HEK293 (cell line): Measurements from ENCODE around the gene DHX40.

Experiments used
- CTCF ChIP-seq: fragments of 450-650 bp; formaldehyde crosslinking; IDR thresholded peaks from 2 replicates; pipeline ENCODE4 v1.5.1; 2016; ENCODE audit warnings: missing biosample characterization, missing genetic modification characterization
- KLF1 ChIP-seq: fragments of 450-650 bp; formaldehyde crosslinking; IDR thresholded peaks from 2 replicates; pipeline ENCODE4 v1.5.1; 2016; ENCODE audit warnings: missing biosample characterization, missing genetic modification characterization
- KLF16 ChIP-seq: fragments of 450-650 bp; formaldehyde crosslinking; IDR thresholded peaks from 2 replicates; pipeline ENCODE4 v1.5.1; 2017; ENCODE audit warnings: missing biosample characterization, missing genetic modification characterization
- PRDM1 ChIP-seq: fragments of 450-650 bp; formaldehyde crosslinking; IDR thresholded peaks from 2 replicates; pipeline ENCODE4; 2016; ENCODE audit warnings: missing biosample characterization, missing genetic modification characterization
- RBAK ChIP-seq: fragments of 450-650 bp; formaldehyde crosslinking; IDR thresholded peaks from 2 replicates; pipeline ENCODE4 v1.5.1; 2016; ENCODE audit warnings: missing biosample characterization, missing genetic modification characterization
- TSHZ1 ChIP-seq: fragments of 450-650 bp; formaldehyde crosslinking; IDR thresholded peaks from 2 replicates; pipeline ENCODE4 v1.5.1; 2016; ENCODE audit warnings: missing biosample characterization, missing genetic modification characterization, borderline replicate concordance
- ZEB2 ChIP-seq: fragments of 450-650 bp; formaldehyde crosslinking; IDR thresholded peaks from 2 replicates; pipeline ENCODE4 v1.5.1; 2016; ENCODE audit warnings: missing biosample characterization, missing genetic modification characterization
- ZNF175 ChIP-seq: fragments of 450-650 bp; formaldehyde crosslinking; IDR thresholded peaks from 2 replicates; pipeline ENCODE4 v1.5.1; 2016; ENCODE audit warnings: missing biosample characterization, missing genetic modification characterization
- ZNF280D ChIP-seq: fragments of 450-650 bp; formaldehyde crosslinking; IDR thresholded peaks from 2 replicates; pipeline ENCODE4 v1.5.1; 2016; ENCODE audit warnings: missing biosample characterization, missing genetic modification characterization
- ZNF350 ChIP-seq: fragments of 450-650 bp; formaldehyde crosslinking; IDR thresholded peaks from 2 replicates; pipeline ENCODE4 v1.5.0; 2017; ENCODE audit warnings: missing biosample characterization, mild to moderate bottlenecking, missing genetic modification characterization
- ZNF416 ChIP-seq: fragments of 450-650 bp; formaldehyde crosslinking; IDR thresholded peaks from 2 replicates; pipeline ENCODE4 v1.5.1; 2016; ENCODE audit warnings: missing biosample characterization, missing genetic modification characterization
- ZNF423 ChIP-seq: fragments of 450-650 bp; formaldehyde crosslinking; IDR thresholded peaks from 2 replicates; pipeline ENCODE4 v1.5.1; 2016; ENCODE audit warnings: missing biosample characterization, missing genetic modification characterization
- ZNF426 ChIP-seq: fragments of 450-650 bp; formaldehyde crosslinking; IDR thresholded peaks from 2 replicates; pipeline ENCODE4 v1.5.1; 2017; ENCODE audit warnings: missing biosample characterization, missing genetic modification characterization, mild to moderate bottlenecking, inconsistent platforms, moderate library complexity
- ZNF518A ChIP-seq: fragments of 450-650 bp; formaldehyde crosslinking; conservative IDR thresholded peaks from 2 replicates; pipeline ENCODE4 v1.5.1; 2016; ENCODE audit warnings: low read depth, missing biosample characterization, missing genetic modification characterization
- ZNF529 ChIP-seq: fragments of 450-650 bp; formaldehyde crosslinking; IDR thresholded peaks from 2 replicates; pipeline ENCODE4 v1.5.1; 2017; ENCODE audit warnings: missing genetic modification characterization, missing biosample characterization; ENCODE audit not compliant: insufficient replicate concordance
- ZNF639 ChIP-seq: fragments of 450-650 bp; formaldehyde crosslinking; IDR thresholded peaks from 2 replicates; pipeline ENCODE4 v1.5.1; 2016; ENCODE audit warnings: missing biosample characterization, missing genetic modification characterization
- ZNF677 ChIP-seq: fragments of 450-650 bp; IDR thresholded peaks from 2 replicates; pipeline ENCODE4 v1.5.0; 2018; ENCODE audit warnings: missing biosample characterization, mild to moderate bottlenecking, missing genetic modification characterization, moderate library complexity
- ZNF692 ChIP-seq: fragments of 450-650 bp; formaldehyde crosslinking; IDR thresholded peaks from 2 replicates; pipeline ENCODE4 v1.5.1; 2016; ENCODE audit warnings: missing biosample characterization, missing genetic modification characterization
- ZNF830 ChIP-seq: fragments of 450-650 bp; IDR thresholded peaks from 2 replicates; pipeline ENCODE4 v1.5.0; 2018; ENCODE audit warnings: missing biosample characterization, missing genetic modification characterization, low read depth, mild to moderate bottlenecking, moderate library complexity

The DHX40 gene

GRCh38 chr17:59619298-59620063 lies 54.1 kb downstream of the DHX40 start, which contains the start of gene CLTC (continued):
- peak; percentile 99 for TF ChIP-seq ZEB2
- TF ChIP-seq ZNF529 (tag by site-specific recombination), result no peak
- TF ChIP-seq KLF1 (tag by site-specific recombination), result peak; percentile 96
- TF ChIP-seq ZNF423 (tag by site-specific recombination), result peak; percentile 20; the same call in 1 of the 2 replicates
- 0 out of 2 replicates have a peak, but pooled peaks have one; percentile 30 for TF ChIP-seq ZNF677
- TF ChIP-seq KLF16 (tag by site-specific recombination), result peak; percentile 98; the same call in 1 of the 2 replicates
- peak; percentile 89 for TF ChIP-seq ZNF692 (tag by site-specific recombination)
- TF ChIP-seq ZNF280D (tag by site-specific recombination), result peak; percentile 74; the same call in 1 of the 2 replicates
- TF ChIP-seq ZNF175 (tag by site-specific recombination), result no peak
- TF ChIP-seq ZNF350, result no peak; the same call in 1 of the 2 replicates
- TF ChIP-seq TSHZ1 (tag by site-specific recombination), result peak; percentile 86
- no peak for TF ChIP-seq ZNF426 (tag by site-specific recombination)
- TF ChIP-seq CTCF (tag by site-specific recombination), result peak; percentile 50
- peak; percentile 92 for TF ChIP-seq ZNF518A
- peak; percentile 99 for TF ChIP-seq ZNF639 (tag by site-specific recombination)
- 0 out of 2 replicates have a peak, but pooled peaks have one; percentile 37 for TF ChIP-seq ZNF416 (tag by site-specific recombination)
- TF ChIP-seq PRDM1 (tag by site-specific recombination), result peak; percentile 100
- 0 out of 2 replicates have a peak, but pooled peaks have one; percentile 67 for TF ChIP-seq RBAK (tag by site-specific recombination)
- TF ChIP-seq ZNF830, result no peak
